Measurements from ENCODE around the gene SAMD4A.
"Not testable (repeated sequence)": the region's sequence is repeated elsewhere in the genome, so short reads cannot be mapped to it uniquely, and the experiment has no call there.

SAMD4A gene

DNA sequence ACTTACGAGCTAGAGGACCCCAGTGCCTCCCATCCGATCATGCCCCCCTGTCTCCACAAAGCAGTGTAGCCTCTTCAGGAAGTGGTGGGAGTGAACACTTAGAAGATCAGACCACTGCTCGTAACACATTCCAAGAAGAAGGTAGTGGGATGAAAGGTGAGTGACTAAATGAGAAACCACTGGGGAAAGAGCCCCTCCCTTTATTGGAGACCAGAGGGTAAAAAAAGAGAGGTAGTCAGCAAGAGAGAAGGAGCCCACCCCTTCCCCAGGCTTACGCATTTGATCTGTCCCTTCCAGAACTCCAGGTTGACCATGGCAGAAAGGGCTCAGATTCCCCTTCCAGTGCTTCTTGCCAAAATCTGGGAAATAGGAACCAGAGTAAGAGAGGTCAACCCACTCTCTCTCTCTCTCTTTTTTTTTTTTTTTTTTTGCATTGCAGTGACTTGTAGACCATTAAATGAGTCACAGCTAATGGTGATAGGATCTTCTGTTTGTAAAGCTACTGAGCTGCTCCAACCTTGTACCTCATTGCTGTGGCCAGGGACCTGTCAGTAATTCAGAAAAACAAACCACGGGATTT, 170.3 kb downstream of the SAMD4A start:
- no peak for DNase-seq

- peak; percentile 10 for DNase-seq
Observed at GRCh38 chr14:54738009-54738408, 171.1 kb downstream of the SAMD4A start.

DNA sequence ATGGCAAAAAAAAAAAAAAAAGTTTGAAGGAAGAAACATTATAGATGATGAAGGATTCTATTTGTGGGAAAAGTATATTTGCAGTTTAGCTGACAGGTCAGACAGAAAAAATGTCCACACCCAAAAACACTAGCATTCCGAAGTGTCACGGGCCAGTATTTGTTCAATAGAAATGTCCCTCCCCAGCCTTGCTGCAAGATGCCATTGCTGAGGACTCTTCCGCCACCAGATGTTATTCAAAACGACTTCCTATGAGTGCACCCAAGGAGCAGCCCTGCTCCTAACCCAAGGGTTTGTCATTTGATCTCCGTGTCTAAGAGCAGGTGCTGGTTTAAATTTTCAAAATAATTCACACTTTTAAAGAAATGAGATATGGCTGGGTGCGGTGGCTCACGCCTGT, 172.6 kb downstream of the SAMD4A start:
- DNase-seq, result no peak

DNA sequence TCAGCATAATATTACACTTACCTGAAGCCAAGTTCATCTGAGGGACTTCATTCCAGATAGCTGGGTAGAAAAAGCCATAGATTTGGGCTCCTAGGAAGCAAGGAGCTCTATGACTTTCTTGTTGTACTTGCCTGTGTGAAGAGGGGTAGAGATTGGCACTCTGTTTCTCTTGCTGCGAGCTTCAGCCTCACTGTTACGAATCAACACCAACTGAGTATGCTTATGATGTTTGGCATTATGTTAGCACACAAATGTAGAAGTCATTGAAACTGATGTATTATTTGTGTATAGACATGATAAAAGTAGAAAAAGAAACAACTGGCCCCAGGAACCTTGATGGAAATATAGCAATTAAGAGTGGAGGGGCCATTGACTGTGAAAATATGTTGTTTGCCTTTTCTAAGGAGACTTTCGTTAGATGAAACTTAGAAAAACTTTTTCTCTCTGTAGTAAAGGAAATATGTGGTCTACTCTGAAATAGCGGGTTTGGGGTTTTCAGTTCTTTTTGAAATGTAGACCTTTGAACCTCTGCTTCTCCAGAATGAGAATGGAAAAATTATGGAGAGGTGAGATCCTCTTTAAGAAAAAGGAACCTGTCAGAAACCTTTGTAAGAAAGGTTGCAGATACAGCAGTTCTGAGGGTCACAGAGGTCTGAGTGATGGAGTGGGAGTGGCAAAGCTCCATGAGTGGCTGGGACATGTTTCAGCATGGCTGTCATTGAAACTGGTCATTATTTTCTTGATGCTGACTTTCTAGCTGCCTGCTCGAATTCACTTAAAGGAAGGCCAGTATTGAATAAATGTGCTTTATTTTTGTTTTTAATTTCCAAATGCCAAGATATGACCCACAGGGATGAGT, 175.8 kb downstream of the SAMD4A start:
- no peak for DNase-seq

- DNase-seq, result no peak
Observed at GRCh38 chr14:54743382-54743781, 176.5 kb downstream of the SAMD4A start.

GRCh38 chr14:54746019-54746418, 179.1 kb downstream of the SAMD4A start:
- DNase-seq, result no peak

DNA sequence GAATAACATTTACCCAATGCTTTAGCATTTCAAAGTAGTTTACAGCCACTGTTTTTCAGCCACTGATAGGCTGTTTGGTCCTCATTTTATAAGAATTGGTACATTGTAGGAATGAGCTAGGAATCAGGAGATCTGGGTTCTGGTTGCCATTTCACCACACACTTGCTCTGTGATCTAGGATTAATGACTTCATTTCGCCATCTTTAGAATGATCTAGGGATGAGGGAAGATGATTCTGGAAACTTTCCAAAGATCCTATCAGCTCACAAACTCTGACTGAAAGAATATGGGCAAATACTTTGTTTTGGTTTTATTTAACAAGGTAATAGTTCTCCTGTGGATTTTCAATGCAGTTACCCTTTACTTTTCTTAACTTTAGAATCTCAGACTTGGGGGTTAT, 180.7 kb downstream of the SAMD4A start:
- DNase-seq, result no peak

GRCh38 chr14:54749180-54749579, 182.3 kb downstream of the SAMD4A start:
- DNase-seq, result no peak

GRCh38 chr14:54749727-54750126, 182.8 kb downstream of the SAMD4A start:
- no peak for DNase-seq

- not testable (repeated sequence) for DNase-seq
Observed at GRCh38 chr14:54752611-54753010, 185.7 kb downstream of the SAMD4A start.

DNA sequence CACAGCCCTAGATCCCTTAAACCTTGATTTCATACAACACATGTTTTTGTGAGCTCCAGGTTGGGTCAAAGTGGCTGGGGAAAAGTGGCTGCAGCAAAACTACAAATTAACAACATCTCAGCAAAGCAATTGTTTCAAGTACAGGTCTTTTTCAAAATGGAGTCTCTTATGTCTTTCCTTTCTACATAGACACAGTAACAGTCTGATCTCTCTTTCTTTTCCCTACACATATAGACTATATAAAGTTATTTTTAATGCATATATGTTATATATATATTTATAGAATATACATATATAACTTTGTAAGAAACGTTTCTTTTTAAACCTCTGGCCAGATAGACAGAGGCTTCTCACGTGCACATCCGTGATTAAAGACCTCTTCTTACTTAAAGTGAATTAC, 186.5 kb downstream of the SAMD4A start:
- DNase-seq, result not testable (repeated sequence)

DNA sequence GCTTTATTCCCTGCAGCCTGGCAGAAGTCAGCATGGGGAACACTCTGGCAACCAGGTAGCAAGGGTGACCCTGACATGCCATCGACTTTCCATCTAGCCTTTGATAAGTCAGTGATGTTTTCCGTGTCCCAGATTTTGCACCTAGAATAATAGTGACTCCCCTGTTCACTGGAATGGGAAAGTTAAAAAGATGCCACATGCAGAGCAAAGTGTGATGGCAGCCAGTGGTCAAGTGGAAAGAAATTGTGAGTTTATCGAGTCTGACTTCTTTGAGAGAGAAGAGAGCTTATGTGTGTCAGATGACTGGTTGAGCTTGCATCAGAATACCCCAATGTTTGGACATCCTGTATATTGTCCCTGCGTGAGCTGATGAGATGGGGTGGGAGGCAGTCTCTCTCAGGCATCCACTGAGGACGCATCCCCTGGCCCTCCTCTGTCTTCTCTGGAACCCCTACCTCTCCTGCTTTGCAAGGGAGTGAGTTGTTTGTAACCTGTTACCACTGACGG, 187.2 kb downstream of the SAMD4A start:
- DNase-seq, result no peak

GRCh38 chr14:54754623-54755386, 187.9 kb downstream of the SAMD4A start:
- no peak for DNase-seq

GRCh38 chr14:54756656-54757392, 189.9 kb downstream of the SAMD4A start:
- DNase-seq, result no peak

DNA sequence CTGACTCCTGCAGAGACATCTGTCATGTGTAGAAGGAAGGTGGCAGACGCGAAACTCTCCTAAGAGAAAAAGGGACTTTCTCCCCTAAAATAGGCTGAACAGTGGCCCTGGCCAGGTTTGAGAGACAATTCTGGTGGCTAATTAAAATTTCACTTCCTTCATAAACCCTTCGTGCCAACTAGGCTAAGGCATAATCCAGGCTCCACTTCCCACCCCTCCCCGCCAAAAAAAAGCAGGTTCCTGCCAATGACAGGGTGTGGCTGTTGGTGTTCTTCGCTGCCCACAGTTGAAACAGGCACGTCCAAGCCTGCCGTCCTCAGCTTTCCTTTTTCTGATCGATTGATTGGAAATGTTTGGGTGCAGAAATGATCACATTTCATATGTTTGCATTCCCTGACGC, 191.1 kb downstream of the SAMD4A start:
- DNase-seq, result no peak

DNA sequence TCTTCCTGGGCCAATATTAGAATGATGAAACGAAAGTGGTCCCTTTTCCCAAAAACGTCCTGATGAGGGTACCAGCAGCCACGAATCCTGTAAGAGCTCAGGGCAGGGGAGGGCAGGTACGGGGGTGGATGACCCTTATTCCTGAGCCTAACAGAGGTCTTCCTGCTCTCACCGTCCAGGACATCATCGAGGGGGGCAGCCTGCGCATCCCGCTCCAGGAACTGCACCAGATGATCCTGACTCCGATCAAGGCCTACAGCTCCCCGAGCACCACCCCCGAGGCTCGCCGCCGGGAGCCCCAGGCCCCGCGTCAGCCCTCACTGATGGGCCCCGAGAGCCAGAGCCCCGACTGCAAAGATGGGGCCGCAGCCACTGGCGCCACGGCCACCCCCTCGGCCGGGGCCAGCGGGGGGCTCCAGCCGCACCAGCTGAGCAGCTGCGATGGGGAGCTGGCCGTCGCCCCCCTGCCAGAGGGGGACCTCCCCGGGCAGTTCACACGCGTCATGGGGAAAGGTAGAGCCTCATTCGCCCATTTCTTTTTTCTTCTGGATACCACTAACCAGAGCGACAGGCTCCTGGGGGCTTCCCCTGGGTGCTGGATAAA, 193.2 kb downstream of the SAMD4A start:
- DNase-seq, result no peak

DNA sequence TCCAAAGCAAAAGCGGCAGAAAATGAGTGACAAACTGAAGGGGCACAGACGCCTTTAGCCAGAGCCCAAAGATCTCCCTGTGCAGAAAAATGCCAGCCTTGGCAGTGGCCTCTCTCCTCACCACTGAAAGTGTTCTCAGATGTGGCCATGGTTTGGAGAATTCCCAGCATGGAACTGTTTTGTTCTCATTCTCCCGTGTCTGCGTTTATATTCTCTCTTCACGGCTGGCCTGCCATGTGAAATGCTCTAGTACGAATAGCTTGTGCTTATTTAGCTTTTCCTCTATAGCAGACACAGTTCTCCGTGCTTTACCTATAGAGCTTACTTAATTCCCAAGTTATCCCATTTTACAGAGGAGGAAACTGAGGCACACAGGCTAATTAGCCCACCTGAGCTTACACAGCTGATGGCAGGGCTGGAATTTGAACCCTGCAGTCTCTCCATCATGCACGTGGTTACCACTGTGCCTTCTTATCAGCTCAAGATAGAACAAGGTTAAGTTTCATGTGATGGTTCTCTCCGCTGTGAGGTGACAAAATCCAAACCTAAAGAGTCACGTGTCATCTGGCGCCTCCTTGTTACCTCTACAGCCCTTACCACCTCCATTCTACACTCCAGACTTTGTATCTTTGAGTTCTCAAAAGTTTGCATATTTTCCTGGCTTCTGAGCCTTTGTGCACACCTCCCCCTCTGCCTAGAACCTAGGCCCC, 194.1 kb downstream of the SAMD4A start:
- no peak for DNase-seq

DNA sequence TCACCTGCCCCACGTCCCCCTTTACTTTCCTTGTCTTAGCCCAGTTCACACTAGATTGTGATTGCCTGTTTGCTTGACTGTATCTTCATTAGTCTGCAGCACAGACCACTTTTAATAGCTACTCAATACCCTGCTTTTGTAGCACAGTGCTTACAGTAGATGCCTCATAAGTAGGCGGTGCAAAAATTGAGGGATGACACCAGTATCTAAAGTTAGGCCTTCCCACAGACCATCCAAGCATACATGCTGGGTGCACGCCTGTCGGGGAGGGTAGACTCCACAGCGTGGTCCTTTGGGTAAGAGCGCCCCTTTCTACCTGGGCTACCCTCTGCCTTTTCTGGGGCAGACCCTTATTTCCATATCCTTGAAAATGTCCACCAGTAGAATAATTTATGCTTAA, 194.9 kb downstream of the SAMD4A start:
- DNase-seq, result no peak

- DNase-seq, result no peak
Observed at GRCh38 chr14:54762296-54762695, 195.4 kb downstream of the SAMD4A start.

DNA sequence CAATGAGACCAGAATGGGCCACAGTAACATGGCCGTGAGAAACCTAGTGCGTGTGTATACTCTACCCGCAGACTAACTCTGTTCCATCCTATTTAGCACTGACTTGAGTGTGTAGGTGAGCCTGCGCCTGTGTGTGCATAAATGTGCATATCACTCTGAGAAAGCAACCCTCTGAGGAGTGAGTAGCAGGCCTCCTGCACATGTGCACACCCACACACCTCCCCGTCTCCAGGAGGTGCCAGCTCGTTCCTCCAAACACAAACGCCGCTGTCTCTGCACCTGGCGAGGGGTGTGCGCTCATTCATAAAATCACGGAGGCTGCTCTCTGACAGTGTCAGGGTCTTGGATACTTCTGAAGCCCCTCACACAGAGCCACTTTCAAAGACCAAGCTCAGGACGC, 196.8 kb downstream of the SAMD4A start:
- no peak for DNase-seq

- no peak for DNase-seq
Observed at GRCh38 chr14:54766276-54767138, 199.6 kb downstream of the SAMD4A start.

All from CD4-positive, alpha-beta T cell treated with Interleukin-6 for 4 hours (primary cell).